ENCODE results near the gene ITIH1.

GRCh38 chr3:52795298-52795900, 18.0 kb downstream of the ITIH1 start:
- TF ChIP-seq POLR2A (IDR thresholded peaks at IDR 0.05), result no peak
- TF ChIP-seq CTCF (IDR thresholded peaks at IDR 0.05), result no peak
- no peak for TF ChIP-seq POLR2AphosphoS5 (IDR thresholded peaks at IDR 0.05)

Data from transverse colon (tissue), 4 donors.